ENCODE results near the gene SWSAP1.

DNA sequence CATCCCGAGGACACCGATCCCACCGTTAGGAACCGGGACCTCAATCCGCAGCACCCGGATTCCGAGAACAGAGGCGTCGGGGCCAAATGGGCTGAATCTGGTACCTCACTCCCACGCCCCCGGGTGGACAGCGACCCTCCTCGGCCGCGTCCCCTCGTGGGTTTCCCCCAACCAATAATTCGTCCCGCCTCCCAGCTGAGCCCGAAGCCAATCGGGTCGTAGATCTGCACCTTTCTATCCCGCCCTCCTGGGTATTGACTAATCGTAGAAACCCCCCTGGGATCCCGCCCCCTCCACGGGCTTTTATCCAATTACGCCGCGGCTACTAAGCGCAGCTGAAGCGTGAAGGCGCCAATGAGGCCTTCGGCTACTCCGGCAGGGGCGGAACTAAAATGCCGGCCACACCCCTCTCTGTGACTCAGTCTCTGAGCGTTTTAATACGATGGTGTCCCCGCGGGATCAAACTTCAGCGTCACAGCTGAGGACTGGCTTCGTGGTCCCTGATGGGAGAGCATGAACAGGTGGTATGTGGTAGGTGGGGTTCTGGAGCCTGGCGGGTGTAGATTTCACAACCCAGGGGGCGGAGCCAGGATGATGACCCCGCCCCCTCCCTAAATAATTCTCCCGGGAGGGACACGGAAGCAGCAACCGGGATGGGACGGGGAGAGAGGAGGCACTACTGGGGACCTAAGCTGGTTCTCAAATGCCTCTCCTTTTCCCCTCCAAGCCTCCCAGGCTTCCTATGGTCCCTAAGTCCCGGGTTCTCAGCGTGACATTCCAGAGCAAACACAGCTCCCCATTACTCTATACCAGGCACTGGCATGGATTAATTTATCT, 28.1 kb upstream of the SWSAP1 start, which contains the start of the genes CCDC159 and TMEM205:
- TF ChIP-seq, protein P1, sequence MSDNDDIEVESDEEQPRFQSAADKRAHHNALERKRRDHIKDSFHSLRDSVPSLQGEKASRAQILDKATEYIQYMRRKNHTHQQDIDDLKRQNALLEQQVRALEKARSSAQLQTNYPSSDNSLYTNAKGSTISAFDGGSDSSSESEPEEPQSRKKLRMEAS (IDR thresholded peaks at IDR 0.05; ENCODE audit: low read depth), result peak; percentile 92
- TF ChIP-seq, protein P2, sequence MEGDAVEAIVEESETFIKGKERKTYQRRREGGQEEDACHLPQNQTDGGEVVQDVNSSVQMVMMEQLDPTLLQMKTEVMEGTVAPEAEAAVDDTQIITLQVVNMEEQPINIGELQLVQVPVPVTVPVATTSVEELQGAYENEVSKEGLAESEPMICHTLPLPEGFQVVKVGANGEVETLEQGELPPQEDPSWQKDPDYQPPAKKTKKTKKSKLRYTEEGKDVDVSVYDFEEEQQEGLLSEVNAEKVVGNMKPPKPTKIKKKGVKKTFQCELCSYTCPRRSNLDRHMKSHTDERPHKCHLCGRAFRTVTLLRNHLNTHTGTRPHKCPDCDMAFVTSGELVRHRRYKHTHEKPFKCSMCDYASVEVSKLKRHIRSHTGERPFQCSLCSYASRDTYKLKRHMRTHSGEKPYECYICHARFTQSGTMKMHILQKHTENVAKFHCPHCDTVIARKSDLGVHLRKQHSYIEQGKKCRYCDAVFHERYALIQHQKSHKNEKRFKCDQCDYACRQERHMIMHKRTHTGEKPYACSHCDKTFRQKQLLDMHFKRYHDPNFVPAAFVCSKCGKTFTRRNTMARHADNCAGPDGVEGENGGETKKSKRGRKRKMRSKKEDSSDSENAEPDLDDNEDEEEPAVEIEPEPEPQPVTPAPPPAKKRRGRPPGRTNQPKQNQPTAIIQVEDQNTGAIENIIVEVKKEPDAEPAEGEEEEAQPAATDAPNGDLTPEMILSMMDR (IDR thresholded peaks at IDR 0.05), result peak; percentile 28; the same call in 1 of the 2 replicates
- TF ChIP-seq POLR2AphosphoS5 (IDR thresholded peaks at IDR 0.05; ENCODE audit: low read depth, low read length) (peak; percentile 85), TAF1 (IDR thresholded peaks at IDR 0.05; ENCODE audit: borderline replicate concordance, low read depth, low read length) (peak; percentile 18; the same call in 1 of the 2 replicates), EP300 (IDR thresholded peaks at IDR 0.05; ENCODE audit: borderline replicate concordance in 1 of 2, low read depth in 1 of 2, low read length in 1 of 2) (no peak), CHD2 (IDR thresholded peaks at IDR 0.05; ENCODE audit: low read length, partially characterized antibody) (peak; percentile 92), REST (IDR thresholded peaks at IDR 0.05; ENCODE audit: low read depth, low read length) (no peak; the same call in 1 of the 2 replicates), SIN3A (IDR thresholded peaks at IDR 0.05; ENCODE audit: borderline replicate concordance, low read depth, low read length) (peak; percentile 80; the same call in 1 of the 2 replicates), SMC3 (IDR thresholded peaks at IDR 0.05; ENCODE audit: low read depth, low read length) (no peak), MXI1 (IDR thresholded peaks at IDR 0.05; ENCODE audit: low read depth, low read length) (peak; percentile 71; the same call in 1 of the 2 replicates), NFIC (IDR thresholded peaks at IDR 0.05; ENCODE audit: borderline replicate concordance) (no peak), GATA2 (CRISPR knock-in tag; IDR thresholded peaks at IDR 0.05) (no peak)
- TF ChIP-seq, protein P3, sequence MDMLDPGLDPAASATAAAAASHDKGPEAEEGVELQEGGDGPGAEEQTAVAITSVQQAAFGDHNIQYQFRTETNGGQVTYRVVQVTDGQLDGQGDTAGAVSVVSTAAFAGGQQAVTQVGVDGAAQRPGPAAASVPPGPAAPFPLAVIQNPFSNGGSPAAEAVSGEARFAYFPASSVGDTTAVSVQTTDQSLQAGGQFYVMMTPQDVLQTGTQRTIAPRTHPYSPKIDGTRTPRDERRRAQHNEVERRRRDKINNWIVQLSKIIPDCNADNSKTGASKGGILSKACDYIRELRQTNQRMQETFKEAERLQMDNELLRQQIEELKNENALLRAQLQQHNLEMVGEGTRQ (IDR thresholded peaks at IDR 0.05; ENCODE audit: borderline replicate concordance, low read depth, low read length), result no peak
